Measurements from ENCODE around the gene THTPA.

THTPA gene

GRCh38 chr14:23522643-23523198, 33.4 kb upstream of the THTPA start:
- Histone ChIP-seq H3K4me3 (ENCODE audit: low read depth, low read length) (no peak overlapping the region), H3K36me3 (ENCODE audit: insufficient read depth, low read length) (no peaks in the 10 kb centered on the region), H2AFZ (ENCODE audit: low read length, unreplicated experiment) (no peak overlapping the region), H3K4me1 (ENCODE audit: control insufficient read depth, insufficient read depth, low read length, unreplicated experiment) (no peaks in the 10 kb centered on the region), H3K79me2 (ENCODE audit: control insufficient read depth, insufficient read depth, low read length, unreplicated experiment) (no peaks in the 10 kb centered on the region), H3K27ac (ENCODE audit: low read depth, low read length) (no peak overlapping the region), H3K27me3 (ENCODE audit: insufficient read depth, low read length) (no peaks in the 10 kb centered on the region)

GRCh38 chr14:23523229-23524016, 32.6 kb upstream of the THTPA start:
- Histone ChIP-seq H3K79me2 (ENCODE audit: control insufficient read depth, insufficient read depth, low read length, unreplicated experiment) (no peaks in the 10 kb centered on the region), H3K36me3 (ENCODE audit: insufficient read depth, low read length) (no peaks in the 10 kb centered on the region), H2AFZ (ENCODE audit: low read length, unreplicated experiment) (no peak overlapping the region), H3K4me3 (ENCODE audit: low read depth, low read length) (no peak overlapping the region), H3K27ac (ENCODE audit: low read depth, low read length) (no peak overlapping the region), H3K27me3 (ENCODE audit: insufficient read depth, low read length) (no peaks in the 10 kb centered on the region), H3K4me1 (ENCODE audit: control insufficient read depth, insufficient read depth, low read length, unreplicated experiment) (no peaks in the 10 kb centered on the region)

- no peak overlapping the region for H2AFZ ChIP-seq (ENCODE audit: low read length, unreplicated experiment)
- H3K4me1 ChIP-seq (ENCODE audit: control insufficient read depth, insufficient read depth, low read length, unreplicated experiment), result no peaks in the 10 kb centered on the region
- H3K27ac ChIP-seq (ENCODE audit: low read depth, low read length), result no peak overlapping the region
- H3K36me3 ChIP-seq (ENCODE audit: insufficient read depth, low read length), result no peaks in the 10 kb centered on the region
- H3K27me3 ChIP-seq (ENCODE audit: insufficient read depth, low read length), result no peaks in the 10 kb centered on the region
- H3K4me3 ChIP-seq (ENCODE audit: low read depth, low read length), result no peak overlapping the region
- H3K79me2 ChIP-seq (ENCODE audit: control insufficient read depth, insufficient read depth, low read length, unreplicated experiment), result no peaks in the 10 kb centered on the region
These were observed 31.1 kb upstream of the THTPA start for GRCh38 chr14:23524954-23525353.

GRCh38 chr14:23525611-23526010, 30.5 kb upstream of the THTPA start:
- no peaks in the 10 kb centered on the region for H3K27me3 ChIP-seq (ENCODE audit: insufficient read depth, low read length)
- no peak overlapping the region for H2AFZ ChIP-seq (ENCODE audit: low read length, unreplicated experiment)
- no peaks in the 10 kb centered on the region for H3K4me1 ChIP-seq (ENCODE audit: control insufficient read depth, insufficient read depth, low read length, unreplicated experiment)
- no peak overlapping the region for H3K4me3 ChIP-seq (ENCODE audit: low read depth, low read length)
- H3K79me2 ChIP-seq (ENCODE audit: control insufficient read depth, insufficient read depth, low read length, unreplicated experiment), result no peaks in the 10 kb centered on the region
- no peaks in the 10 kb centered on the region for H3K36me3 ChIP-seq (ENCODE audit: insufficient read depth, low read length)
- no peak overlapping the region for H3K27ac ChIP-seq (ENCODE audit: low read depth, low read length)

GRCh38 chr14:23528555-23528954, 27.5 kb upstream of the THTPA start:
- H3K36me3 ChIP-seq (ENCODE audit: insufficient read depth, low read length), result no peaks in the 10 kb centered on the region
- no peak overlapping the region for H3K4me3 ChIP-seq (ENCODE audit: low read depth, low read length)

GRCh38 chr14:23529016-23529415, 27.1 kb upstream of the THTPA start:
- no peaks in the 10 kb centered on the region for H3K27me3 ChIP-seq (ENCODE audit: insufficient read depth, low read length)
- H3K4me1 ChIP-seq (ENCODE audit: control insufficient read depth, insufficient read depth, low read length, unreplicated experiment), result no peaks in the 10 kb centered on the region
- H3K27ac ChIP-seq (ENCODE audit: low read depth, low read length), result no peak overlapping the region
- no peak overlapping the region for H3K4me3 ChIP-seq (ENCODE audit: low read depth, low read length)
- H3K36me3 ChIP-seq (ENCODE audit: insufficient read depth, low read length), result no peaks in the 10 kb centered on the region
- no peaks in the 10 kb centered on the region for H3K79me2 ChIP-seq (ENCODE audit: control insufficient read depth, insufficient read depth, low read length, unreplicated experiment)
- H2AFZ ChIP-seq (ENCODE audit: low read length, unreplicated experiment), result no peak overlapping the region

More at GRCh38 chr14:23528555-23528954, 27.5 kb upstream of the THTPA start:
- Histone ChIP-seq H3K79me2 (ENCODE audit: control insufficient read depth, insufficient read depth, low read length, unreplicated experiment) (no peaks in the 10 kb centered on the region), H3K27ac (ENCODE audit: low read depth, low read length) (no peak overlapping the region), H2AFZ (ENCODE audit: low read length, unreplicated experiment) (no peak overlapping the region), H3K27me3 (ENCODE audit: insufficient read depth, low read length) (no peaks in the 10 kb centered on the region), H3K4me1 (ENCODE audit: control insufficient read depth, insufficient read depth, low read length, unreplicated experiment) (no peaks in the 10 kb centered on the region)

- no peaks in the 10 kb centered on the region for H3K79me2 ChIP-seq (ENCODE audit: control insufficient read depth, insufficient read depth, low read length, unreplicated experiment)
- H3K4me3 ChIP-seq (ENCODE audit: low read depth, low read length), result no peak overlapping the region
- no peaks in the 10 kb centered on the region for H3K36me3 ChIP-seq (ENCODE audit: insufficient read depth, low read length)
- no peaks in the 10 kb centered on the region for H3K4me1 ChIP-seq (ENCODE audit: control insufficient read depth, insufficient read depth, low read length, unreplicated experiment)
- H3K27me3 ChIP-seq (ENCODE audit: insufficient read depth, low read length), result no peaks in the 10 kb centered on the region
- no peak overlapping the region for H2AFZ ChIP-seq (ENCODE audit: low read length, unreplicated experiment)
- no peak overlapping the region for H3K27ac ChIP-seq (ENCODE audit: low read depth, low read length)
These were observed 25.6 kb upstream of the THTPA start for GRCh38 chr14:23530375-23531055.

- no peak overlapping the region for H3K4me3 ChIP-seq (ENCODE audit: low read depth, low read length)
- no peaks in the 10 kb centered on the region for H3K79me2 ChIP-seq (ENCODE audit: control insufficient read depth, insufficient read depth, low read length, unreplicated experiment)
- no peak overlapping the region for H2AFZ ChIP-seq (ENCODE audit: low read length, unreplicated experiment)
- no peak overlapping the region for H3K27ac ChIP-seq (ENCODE audit: low read depth, low read length)
- no peaks in the 10 kb centered on the region for H3K36me3 ChIP-seq (ENCODE audit: insufficient read depth, low read length)
- no peaks in the 10 kb centered on the region for H3K4me1 ChIP-seq (ENCODE audit: control insufficient read depth, insufficient read depth, low read length, unreplicated experiment)
- no peaks in the 10 kb centered on the region for H3K27me3 ChIP-seq (ENCODE audit: insufficient read depth, low read length)
These were observed 24.7 kb upstream of the THTPA start for GRCh38 chr14:23531391-23531790.

GRCh38 chr14:23532658-23533057, 23.4 kb upstream of the THTPA start:
- no peaks in the 10 kb centered on the region for H3K36me3 ChIP-seq (ENCODE audit: insufficient read depth, low read length)
- H3K79me2 ChIP-seq (ENCODE audit: control insufficient read depth, insufficient read depth, low read length, unreplicated experiment), result no peaks in the 10 kb centered on the region
- no peak overlapping the region for H3K4me3 ChIP-seq (ENCODE audit: low read depth, low read length)

GRCh38 chr14:23533652-23534435, 22.2 kb upstream of the THTPA start:
- Histone ChIP-seq H3K36me3 (ENCODE audit: insufficient read depth, low read length) (no peaks in the 10 kb centered on the region), H3K27ac (ENCODE audit: low read depth, low read length) (no peak overlapping the region), H3K4me3 (ENCODE audit: low read depth, low read length) (no peak overlapping the region), H3K27me3 (ENCODE audit: insufficient read depth, low read length) (no peaks in the 10 kb centered on the region), H2AFZ (ENCODE audit: low read length, unreplicated experiment) (no peak overlapping the region), H3K79me2 (ENCODE audit: control insufficient read depth, insufficient read depth, low read length, unreplicated experiment) (no peaks in the 10 kb centered on the region), H3K4me1 (ENCODE audit: control insufficient read depth, insufficient read depth, low read length, unreplicated experiment) (no peaks in the 10 kb centered on the region)

More at GRCh38 chr14:23532658-23533057, 23.4 kb upstream of the THTPA start:
- no peaks in the 10 kb centered on the region for H3K27me3 ChIP-seq (ENCODE audit: insufficient read depth, low read length)
- H3K4me1 ChIP-seq (ENCODE audit: control insufficient read depth, insufficient read depth, low read length, unreplicated experiment), result no peaks in the 10 kb centered on the region
- H3K27ac ChIP-seq (ENCODE audit: low read depth, low read length), result no peak overlapping the region
- no peak overlapping the region for H2AFZ ChIP-seq (ENCODE audit: low read length, unreplicated experiment)

Data from ACC112 (cell line).